Measurements from ENCODE around the gene ZBTB32.

GRCh38 chr19:35671818-35672217 lies 32.5 kb upstream of the ZBTB32 start:
- TF ChIP-seq CTCF (IDR thresholded peaks at IDR 0.05): no peak
- TF ChIP-seq POLR2A (IDR thresholded peaks at IDR 0.05): no peak
